Measurements from ENCODE around the gene TMEM151B.

TMEM151B gene

DNA sequence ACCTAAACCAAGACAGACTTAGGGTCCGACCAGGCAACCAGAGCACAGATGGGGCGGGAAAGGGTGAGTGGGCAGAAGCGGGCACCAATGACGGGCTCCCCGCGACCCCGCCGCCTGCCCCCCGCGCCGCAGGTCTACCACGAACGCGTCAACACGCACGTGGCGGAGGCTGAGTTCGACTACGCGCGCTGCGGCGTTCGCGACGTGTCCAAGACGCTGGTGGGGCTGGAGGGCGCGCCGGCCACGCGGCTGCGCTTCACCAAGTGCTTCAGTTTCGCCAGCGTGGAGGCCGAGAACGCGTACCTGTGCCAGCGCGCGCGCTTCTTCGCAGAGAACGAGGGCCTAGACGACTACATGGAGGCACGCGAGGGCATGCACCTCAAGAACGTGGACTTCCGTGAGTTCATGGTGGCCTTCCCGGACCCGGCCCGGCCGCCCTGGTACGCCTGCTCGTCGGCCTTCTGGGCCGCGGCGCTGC is 5.1 kb downstream of the TMEM151B start:
- TF ChIP-seq CTCF (conservative IDR thresholded peaks at IDR 0.05): no peak
- H3K27ac ChIP-seq: peak overlapping the region; percentile 16; the same call in 1 of the 2 replicates

GRCh38 chr6:44275749-44276648 is 5.7 kb downstream of the TMEM151B start:
- no peak for TF ChIP-seq CTCF (conservative IDR thresholded peaks at IDR 0.05)
- H3K27ac ChIP-seq: peak overlapping the region; percentile 16; the same call in 1 of the 2 replicates

DNA sequence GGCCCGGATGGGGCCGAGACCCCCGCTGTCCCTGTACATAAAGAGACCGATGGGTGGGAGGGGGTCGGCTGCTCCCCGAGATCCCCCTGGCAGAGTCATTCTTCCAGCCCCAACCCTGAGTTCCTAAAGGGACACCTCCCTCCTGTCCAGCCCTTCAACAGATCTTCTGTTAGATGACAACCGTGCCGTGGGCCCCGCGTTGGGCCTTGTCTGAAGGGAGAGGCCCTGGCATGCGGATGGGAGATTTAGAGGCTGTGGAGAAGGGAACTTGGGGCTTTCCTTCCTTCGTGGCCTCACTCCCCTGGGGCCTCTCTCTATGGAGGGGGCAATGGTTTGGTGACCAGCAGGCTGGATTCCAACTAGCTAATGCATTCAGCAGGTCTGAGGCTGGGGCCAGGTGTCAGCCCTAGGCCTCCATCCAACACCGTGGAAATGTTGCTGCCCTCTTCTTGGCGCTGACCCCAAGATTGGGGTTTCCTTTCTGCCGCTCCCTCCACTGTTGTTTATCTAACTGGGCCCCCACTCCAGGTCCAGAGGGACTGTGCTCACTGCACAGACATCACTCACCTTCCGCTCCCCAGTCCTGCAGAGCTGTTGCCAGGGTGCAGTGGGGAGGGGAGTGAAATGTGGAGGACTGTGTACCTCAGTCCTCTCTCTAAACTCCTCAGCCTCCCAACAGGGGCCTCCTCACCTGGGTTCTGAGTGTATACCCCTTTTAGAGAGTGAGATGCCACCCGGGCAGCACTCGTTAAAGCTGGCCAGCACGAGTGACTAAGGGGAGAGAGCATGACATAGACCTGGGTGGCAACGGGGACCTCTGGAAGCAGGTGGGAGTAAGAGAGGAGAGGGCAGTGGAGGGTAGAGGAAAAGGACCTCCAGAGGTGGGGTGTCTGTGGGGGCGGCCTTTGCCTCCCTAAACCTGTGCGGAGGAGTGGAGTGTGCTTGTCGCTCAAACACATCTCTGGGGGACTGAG is 6.7 kb downstream of the TMEM151B start:
- no peak overlapping the region for H3K27ac ChIP-seq
- no peak for TF ChIP-seq CTCF (conservative IDR thresholded peaks at IDR 0.05)

DNA sequence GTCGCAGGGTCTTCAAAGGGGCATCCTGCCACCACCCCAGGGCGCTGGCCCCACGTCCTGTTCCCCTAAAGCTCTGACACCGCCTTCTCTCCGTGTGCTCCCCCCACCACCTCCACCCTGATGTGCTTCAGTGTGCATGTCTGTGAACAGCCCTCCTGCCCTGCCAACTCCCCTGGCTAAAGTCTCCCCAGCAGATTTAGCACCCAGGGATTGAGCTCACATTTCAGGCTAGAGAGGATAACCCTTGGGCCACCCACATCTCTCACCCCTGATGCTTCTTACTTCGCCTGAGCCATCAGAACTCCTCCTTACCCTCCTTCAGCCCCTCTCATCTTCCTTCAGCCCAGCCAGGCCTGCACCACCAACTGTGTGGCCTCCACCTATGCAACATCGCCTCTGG is 7.5 kb downstream of the TMEM151B start:
- no peak overlapping the region for H3K27ac ChIP-seq
- no peak for TF ChIP-seq CTCF (conservative IDR thresholded peaks at IDR 0.05)

DNA sequence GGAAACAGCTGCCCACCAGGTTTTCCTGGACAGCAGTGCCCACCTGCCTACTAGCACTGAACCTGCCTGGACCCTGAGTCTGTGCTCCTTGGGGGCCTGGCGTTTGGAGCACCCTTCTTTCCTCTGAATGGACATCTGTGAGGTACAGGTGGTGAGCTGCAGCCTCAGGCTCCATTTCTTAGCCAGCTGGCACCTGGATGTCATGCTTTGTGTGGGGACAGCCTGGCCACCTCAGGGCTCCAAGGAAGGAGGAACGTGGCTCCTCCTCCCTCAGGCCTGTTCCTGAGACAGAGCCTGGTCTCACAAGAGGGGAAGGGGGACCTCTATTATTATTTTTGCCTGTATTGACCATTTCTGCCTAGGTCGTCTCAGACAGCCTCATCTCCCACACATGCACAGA is 8.1 kb downstream of the TMEM151B start:
- H3K27ac ChIP-seq: no peak overlapping the region
- TF ChIP-seq CTCF (conservative IDR thresholded peaks at IDR 0.05): no peak

DNA sequence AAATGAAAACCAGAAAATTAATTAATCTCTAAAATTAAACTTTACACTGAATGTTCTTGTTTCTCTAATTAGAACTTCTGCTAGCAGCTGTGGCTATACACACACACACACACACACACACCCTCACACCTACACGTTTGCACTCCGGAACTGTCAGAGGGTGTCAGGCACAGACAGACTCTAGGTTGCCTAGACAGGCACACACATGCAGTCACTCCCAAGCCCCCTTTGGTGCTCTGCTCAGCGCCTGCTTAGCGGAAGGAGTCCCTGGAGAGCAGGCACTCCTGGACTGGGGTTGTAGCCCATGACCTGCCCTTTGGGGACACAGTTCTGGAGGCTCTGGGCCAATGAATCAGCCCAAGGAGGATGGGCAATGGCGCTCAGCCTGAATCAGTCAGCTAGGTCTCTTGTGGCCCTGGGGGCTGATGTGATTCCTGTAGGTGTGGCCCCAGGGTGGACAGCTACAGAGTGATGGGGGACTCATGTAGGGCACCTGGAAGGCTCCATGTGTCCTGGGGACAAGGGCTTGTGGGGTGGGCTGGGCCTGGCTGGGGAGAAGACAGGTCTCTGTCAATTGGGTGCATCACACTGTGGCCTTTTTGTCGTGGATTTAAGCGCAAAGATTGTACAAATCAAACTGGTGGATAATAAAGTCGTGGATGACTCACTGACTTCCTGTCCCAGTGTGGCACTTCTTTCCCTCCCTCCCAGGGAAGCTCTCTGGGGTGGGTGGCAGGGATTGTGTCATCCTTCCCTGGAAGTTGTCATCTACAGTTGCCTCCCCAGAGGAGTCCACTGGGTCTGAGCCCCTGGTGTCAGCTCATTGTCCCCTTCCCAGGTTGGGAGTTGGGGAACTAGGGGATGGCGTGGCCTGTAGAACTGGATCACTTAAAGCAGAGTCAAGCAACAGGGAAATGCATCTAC is 8.8 kb downstream of the TMEM151B start:
- TF ChIP-seq CTCF (conservative IDR thresholded peaks at IDR 0.05): no peak
- no peak overlapping the region for H3K27ac ChIP-seq

Data from VCaP (cell line).